Lower leg skin (tissue), 4 donors: ENCODE results near the gene KLHL24. TPM values are rescaled to one million over a fixed set of nuclear protein-coding genes. Genes with fewer than 3 reads are reported as not detected.

Source experiments
- DNase-seq, 2 donors: peaks; one replicate each; pipeline ENCODE4 v3.0.0-alpha.2; 2019; ENCODE audit warnings: low spot score in 2 of 2
- H3K4me3 ChIP-seq: fragments of 200-600 bp; sonication (generic); 2 replicates; pipeline ENCODE4 v1.5.1; 2017; ENCODE audit warnings: mild to moderate bottlenecking, low read depth; ENCODE audit not compliant: poor library complexity, severe bottlenecking
- CTCF ChIP-seq, 3 donors: fragments of 450-650 bp; IDR thresholded peaks; one replicate each; pipeline ENCODE4 v1.5.1; 2016; ENCODE audit warnings: antibody characterized with exemption in 3 of 3, mild to moderate bottlenecking in 3 of 3, moderate library complexity in 2 of 3
- POLR2A ChIP-seq, 2 donors: fragments of 450-650 bp; IDR thresholded peaks; one replicate each; pipeline ENCODE4 v1.6.1; 2016 to 2017; ENCODE audit warnings: antibody characterized with exemption in 2 of 2, mild to moderate bottlenecking in 1 of 2, moderate library complexity in 1 of 2
- WGBS, 2 donors: methylation state at CpG; one replicate each; pipeline ENCODE4 v1.1.5; 2018; 5-methylcytosine and 5-hydroxymethylcytosine counted together
- intact Hi-C: fragments of 100-400 bp; cut with DNase I; formaldehyde crosslinking; loops from one replicate; pipeline ENCODE4 v1.15.0; 2023; ENCODE audit warnings: low total_unique reads
- total RNA-seq, 4 donors: library from RNA; depleted of rRNA; stranded (reverse); fragments of >200 nt; gene quantifications; one replicate each; pipeline ENCODE4 v1.1.0, GENCODE V29; 2016

The KLHL24 gene
- total RNA-seq, 4 donors from 2014 or later: 58.7 to 132 (median 103) TPM

GRCh38 chr3:183725387-183725786 lies 90.0 kb downstream of the KLHL24 start:
- intact Hi-C loops: no loop called here
- TF ChIP-seq POLR2A (IDR thresholded peaks at IDR 0.05) (no peak), CTCF (IDR thresholded peaks at IDR 0.05) (no peak)
- WGBS, 2 donors: 62 to 75% methylated on average over 6 of the region's 6 CpGs
- no peak for DNase-seq
- no peak overlapping the region for H3K4me3 ChIP-seq

- no peak for TF ChIP-seq POLR2A (IDR thresholded peaks at IDR 0.05)
- no peak for TF ChIP-seq CTCF (IDR thresholded peaks at IDR 0.05)
- 95 to 100% methylated on average over 1 of the region's 1 CpG for WGBS, 2 donors
- H3K4me3 ChIP-seq: no peak overlapping the region
- DNase-seq: no peak
- intact Hi-C loops: no loop called here
Observed at GRCh38 chr3:183728204-183728603, 92.8 kb downstream of the KLHL24 start.

- intact Hi-C loops: no loop called here
- no peak overlapping the region for H3K4me3 ChIP-seq
- no peak for DNase-seq
- TF ChIP-seq POLR2A (IDR thresholded peaks at IDR 0.05) (no peak), CTCF (IDR thresholded peaks at IDR 0.05) (no peak)
- WGBS, 2 donors: 80 to 81% methylated on average over 2 of the region's 2 CpGs
Observed at GRCh38 chr3:183730361-183730760, 94.9 kb downstream of the KLHL24 start.

GRCh38 chr3:183731611-183732010 lies 96.2 kb downstream of the KLHL24 start:
- 93 to 94% methylated on average over 5 of the region's 5 CpGs for WGBS, 2 donors
- DNase-seq: no peak
- TF ChIP-seq CTCF (IDR thresholded peaks at IDR 0.05): no peak
- TF ChIP-seq POLR2A (IDR thresholded peaks at IDR 0.05): no peak
- intact Hi-C loops: no loop called here
- H3K4me3 ChIP-seq: no peak overlapping the region

GRCh38 chr3:183733553-183733952 lies 98.1 kb downstream of the KLHL24 start:
- DNase-seq: no peak
- WGBS, 2 donors: 87 to 90% methylated on average over 7 of the region's 7 CpGs
- H3K4me3 ChIP-seq: no peak overlapping the region
- TF ChIP-seq POLR2A (IDR thresholded peaks at IDR 0.05): no peak
- TF ChIP-seq CTCF (IDR thresholded peaks at IDR 0.05): no peak
- intact Hi-C loops: no loop called here

Other genes with a start within 250 kb of the KLHL24 start
- gene MCF2L2, start 207.0 kb upstream of the KLHL24 start, total RNA-seq: 1 to 10 TPM in 2 of 4 donors, under 1 TPM in 1, not detected in 1; 0.88 to 1.3 (median 1.1) TPM
- gene KLHL6, start 79.9 kb upstream of the KLHL24 start, total RNA-seq: under 1 TPM; 0.10 to 0.58 (median 0.23) TPM
- gene YEATS2, start 62.2 kb downstream of the KLHL24 start, total RNA-seq: 10 to 100 TPM; 14.0 to 24.1 (median 16.3) TPM
- gene MAP6D1, start 190.0 kb downstream of the KLHL24 start, total RNA-seq: 10 to 100 TPM in 2 of 4 donors, 1 to 10 TPM in 2; 2.6 to 19.2 (median 11.7) TPM
- gene PARL, start 249.3 kb downstream of the KLHL24 start, total RNA-seq: 10 to 100 TPM; 19.5 to 40.5 (median 22.3) TPM